ENCODE measurements around the gene B4GALT3. TPM values are rescaled to one million over a fixed set of nuclear protein-coding genes. Genes with fewer than 3 reads are reported as not detected.

B4GALT3 gene
- total RNA-seq, 2 donors from 2014 or later: 38.2 to 68.7 TPM

DNA sequence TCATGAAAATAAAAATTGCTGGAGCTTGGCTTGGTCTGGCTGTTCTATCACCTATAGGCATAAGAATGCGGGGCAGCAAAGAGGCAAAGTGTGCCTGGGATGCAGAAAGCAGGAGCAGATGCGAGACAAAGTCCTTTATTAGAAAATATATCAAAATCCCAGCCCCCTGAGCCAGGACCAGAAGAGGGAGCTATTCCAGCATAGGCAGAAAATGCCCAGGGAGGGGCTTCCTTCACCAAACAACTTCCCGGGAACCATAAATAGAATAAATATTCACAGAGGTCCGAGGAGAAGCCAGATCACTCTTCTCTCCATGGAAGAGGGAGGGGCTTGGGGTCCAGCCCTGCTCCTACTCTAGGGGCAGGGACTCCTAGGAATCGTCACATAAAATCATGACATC, 6.1 kb downstream of the B4GALT3 start:
- Histone ChIP-seq H3K27ac (no peak overlapping the region), H3K4me3 (no peak overlapping the region), H3K9me3 (no peaks in the 10 kb centered on the region), H3K27me3 (replicated peaks; ENCODE audit: insufficient read depth) (no peaks in the 10 kb centered on the region), H3K4me1 (replicated peaks) (no peaks in the 10 kb centered on the region), H3K36me3 (peaks cover 0 to 17% of the 10 kb centered on the region in 2 donors)
- intact Hi-C loops (cut with DNase I): no loop called here
- TF ChIP-seq, protein P1, sequence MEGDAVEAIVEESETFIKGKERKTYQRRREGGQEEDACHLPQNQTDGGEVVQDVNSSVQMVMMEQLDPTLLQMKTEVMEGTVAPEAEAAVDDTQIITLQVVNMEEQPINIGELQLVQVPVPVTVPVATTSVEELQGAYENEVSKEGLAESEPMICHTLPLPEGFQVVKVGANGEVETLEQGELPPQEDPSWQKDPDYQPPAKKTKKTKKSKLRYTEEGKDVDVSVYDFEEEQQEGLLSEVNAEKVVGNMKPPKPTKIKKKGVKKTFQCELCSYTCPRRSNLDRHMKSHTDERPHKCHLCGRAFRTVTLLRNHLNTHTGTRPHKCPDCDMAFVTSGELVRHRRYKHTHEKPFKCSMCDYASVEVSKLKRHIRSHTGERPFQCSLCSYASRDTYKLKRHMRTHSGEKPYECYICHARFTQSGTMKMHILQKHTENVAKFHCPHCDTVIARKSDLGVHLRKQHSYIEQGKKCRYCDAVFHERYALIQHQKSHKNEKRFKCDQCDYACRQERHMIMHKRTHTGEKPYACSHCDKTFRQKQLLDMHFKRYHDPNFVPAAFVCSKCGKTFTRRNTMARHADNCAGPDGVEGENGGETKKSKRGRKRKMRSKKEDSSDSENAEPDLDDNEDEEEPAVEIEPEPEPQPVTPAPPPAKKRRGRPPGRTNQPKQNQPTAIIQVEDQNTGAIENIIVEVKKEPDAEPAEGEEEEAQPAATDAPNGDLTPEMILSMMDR (IDR thresholded peaks at IDR 0.05): no peak
- no peak for TF ChIP-seq POLR2AphosphoS5 (IDR thresholded peaks at IDR 0.05)
- no peak for TF ChIP-seq POLR2A (IDR thresholded peaks at IDR 0.05)
- 51% methylated on average over 5 of the region's 5 CpGs for WGBS
- no peak for DNase-seq (ENCODE audit: low spot score)

DNA sequence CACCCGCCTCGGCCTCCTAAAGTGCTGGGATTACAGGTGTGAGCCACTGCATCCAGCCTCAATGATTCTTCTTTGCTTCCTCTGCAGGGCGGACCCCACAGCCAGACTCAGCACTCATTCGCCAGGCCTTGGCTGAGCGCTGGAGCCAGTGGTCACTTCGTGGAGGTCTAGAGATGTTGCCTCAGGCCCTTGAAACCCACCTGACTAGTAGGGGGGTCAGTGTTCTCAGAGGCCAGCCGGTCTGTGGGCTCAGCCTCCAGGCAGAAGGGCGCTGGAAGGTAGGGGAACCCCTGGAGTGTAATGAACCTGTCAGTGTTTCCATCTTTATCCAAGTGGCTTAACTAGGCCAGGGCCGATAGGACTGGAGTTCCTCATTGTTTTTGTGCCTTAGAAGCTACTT, 8.4 kb downstream of the B4GALT3 start:
- no peak for DNase-seq (ENCODE audit: low spot score)
- H3K27me3 ChIP-seq (replicated peaks; ENCODE audit: insufficient read depth): no peaks in the 10 kb centered on the region
- TF ChIP-seq POLR2A (IDR thresholded peaks at IDR 0.05) (no peak), POLR2AphosphoS5 (IDR thresholded peaks at IDR 0.05) (no peak)
- TF ChIP-seq, protein P1 (IDR thresholded peaks at IDR 0.05): no peak
- H3K9me3 ChIP-seq: no peaks in the 10 kb centered on the region
- peaks cover 0 to 17% of the 10 kb centered on the region in 2 donors for H3K36me3 ChIP-seq
- H3K4me3 ChIP-seq: no peak overlapping the region
- intact Hi-C loops (cut with DNase I): no loop called here
- H3K27ac ChIP-seq: no peak overlapping the region
- WGBS: 93% methylated on average over 9 of the region's 9 CpGs
- H3K4me1 ChIP-seq (replicated peaks): peaks cover 2% of the 10 kb centered on the region

DNA sequence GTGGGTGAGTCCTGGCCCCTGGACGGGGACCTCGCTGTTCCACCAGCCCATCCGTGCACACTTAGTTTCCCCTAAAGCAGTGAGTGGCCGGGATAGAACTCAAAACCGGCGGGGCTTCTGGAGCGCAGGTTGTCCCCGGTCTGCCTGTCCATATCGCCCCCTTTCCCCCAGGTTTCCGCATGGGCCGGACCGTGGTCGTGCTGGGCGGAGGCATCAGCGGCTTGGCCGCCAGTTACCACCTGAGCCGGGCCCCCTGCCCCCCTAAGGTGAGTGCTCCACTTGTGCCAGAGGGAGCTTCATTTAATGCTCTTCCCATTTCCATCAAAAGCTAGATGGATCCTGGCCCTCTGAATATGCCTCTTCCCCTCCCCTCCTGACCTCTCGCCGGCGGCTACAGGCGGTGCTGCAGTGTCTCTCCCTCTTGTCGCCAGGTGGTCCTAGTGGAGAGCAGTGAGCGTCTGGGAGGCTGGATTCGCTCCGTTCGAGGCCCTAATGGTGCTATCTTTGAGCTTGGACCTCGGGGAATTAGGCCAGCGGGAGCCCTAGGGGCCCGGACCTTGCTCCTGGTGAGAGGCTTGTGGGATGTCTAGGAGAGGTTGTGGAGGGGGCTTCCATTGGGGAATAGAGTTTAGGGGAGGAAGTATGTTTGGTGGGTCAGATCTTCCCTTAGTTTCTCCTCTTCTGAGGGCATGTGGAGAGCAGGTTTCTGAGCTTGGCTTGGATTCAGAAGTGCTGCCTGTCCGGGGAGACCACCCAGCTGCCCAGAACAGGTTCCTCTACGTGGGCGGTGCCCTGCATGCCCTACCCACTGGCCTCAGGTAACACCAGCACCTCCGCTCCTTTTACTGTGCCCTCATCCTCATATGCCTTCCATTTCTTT, 10.4 kb downstream of the B4GALT3 start:
- WGBS: 4% methylated on average over 33 of the region's 33 CpGs
- H3K4me3 ChIP-seq: peak overlapping the region; percentile 53 to 61
- H3K27me3 ChIP-seq (replicated peaks; ENCODE audit: insufficient read depth): no peaks in the 10 kb centered on the region
- TF ChIP-seq POLR2AphosphoS5 (IDR thresholded peaks at IDR 0.05) (no peak), POLR2A (IDR thresholded peaks at IDR 0.05) (no peak)
- TF ChIP-seq, protein P1 (IDR thresholded peaks at IDR 0.05): no peak
- H3K9me3 ChIP-seq: no peaks in the 10 kb centered on the region
- H3K4me1 ChIP-seq (replicated peaks): peaks cover 2% of the 10 kb centered on the region
- DNase-seq (ENCODE audit: low spot score): no peak
- intact Hi-C loops (cut with DNase I): no loop called here
- H3K27ac ChIP-seq: peak overlapping the region; percentile 89 to 90
- H3K36me3 ChIP-seq: peaks cover 0 to 15% of the 10 kb centered on the region in 2 donors

DNA sequence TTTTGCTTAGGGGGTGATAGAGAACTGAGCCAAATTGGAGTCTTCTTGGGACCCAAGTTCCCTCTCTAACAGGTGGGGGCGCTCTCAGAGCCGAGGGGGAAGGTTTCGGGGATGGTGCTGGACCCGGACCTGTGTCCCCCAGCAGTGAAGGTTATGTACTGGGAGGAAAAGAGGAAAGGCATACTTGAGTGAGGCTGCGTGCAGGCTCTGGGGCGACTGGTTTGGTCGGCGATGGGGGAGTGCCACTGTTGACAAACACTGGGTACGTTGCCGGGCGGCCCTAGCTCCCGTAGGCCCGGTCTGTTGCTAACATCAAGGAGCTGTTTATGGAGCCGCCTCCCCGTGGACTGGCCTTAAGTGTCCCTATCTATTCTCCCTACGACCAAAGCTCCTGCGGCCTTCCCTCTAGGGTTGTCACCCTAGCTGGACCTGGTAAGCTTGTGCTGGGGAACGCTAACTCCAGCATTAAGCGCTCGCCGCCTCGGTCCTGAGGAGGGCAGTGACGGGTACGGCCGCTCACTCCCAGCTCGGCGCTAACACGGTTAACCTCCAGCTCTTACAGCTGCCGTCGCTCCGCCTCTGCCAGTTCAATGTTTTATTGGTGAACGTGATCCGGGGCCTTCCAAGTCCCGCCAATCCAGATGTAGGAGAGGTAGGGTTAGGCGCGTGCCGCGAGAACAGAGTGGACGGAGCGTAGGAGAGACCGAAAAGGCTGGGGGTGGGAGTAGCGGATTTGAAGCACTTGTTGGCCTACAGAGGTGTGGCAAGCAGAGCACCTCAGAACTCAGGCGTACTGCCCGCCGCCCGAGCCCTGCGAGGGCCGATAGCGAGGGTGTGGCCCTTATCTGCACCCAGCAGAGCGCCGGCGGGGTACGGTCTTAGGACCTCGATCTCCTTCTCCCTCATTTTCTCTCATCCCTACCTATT, 11.3 kb downstream of the B4GALT3 start, which contains the start of gene PPOX:
Gene PPOX (plus strand): TSS at position 685 of the 927 bp plus-strand sequence. CDS start 422 bp downstream, outside the sequence.
- intact Hi-C loops (cut with DNase I): no loop called here
- TF ChIP-seq, protein P1 (IDR thresholded peaks at IDR 0.05): peak in 2 of 4 experiments; percentile 34 to 44
- TF ChIP-seq POLR2AphosphoS5 (IDR thresholded peaks at IDR 0.05): peak; percentile 97
- peak; percentile 38 for TF ChIP-seq POLR2A (IDR thresholded peaks at IDR 0.05)
- under 1% methylated on average over 54 of the region's 54 CpGs for WGBS
- Histone ChIP-seq H3K27ac (peak within 1 kb of the TSS; percentile 89 to 90), H3K27me3 (replicated peaks; ENCODE audit: insufficient read depth) (no peaks in the 10 kb centered on the region), H3K9me3 (no peaks in the 10 kb centered on the region), H3K4me3 (peak within 1 kb of the TSS; percentile 53 to 61), H3K4me1 (replicated peaks) (peaks cover 2% of the 10 kb centered on the region), H3K36me3 (peaks cover 0 to 6% of the 10 kb centered on the region in 2 donors)
- DNase-seq (ENCODE audit: low spot score): peak; percentile 97

All from prostate gland (tissue), 2 donors.